ENCODE measurements around the gene GSC2. TPM values are rescaled to one million over a fixed set of nuclear protein-coding genes. Genes with fewer than 3 reads are reported as not detected.

Gene GSC2
- total RNA-seq, 2 experiments from 2014 or later = not detected

Other genes starting within 250 kb of the GSC2 start
- gene DGCR6, start 244.0 kb downstream of the GSC2 start, total RNA-seq = 1 to 10 TPM in 1 of 2 experiments, under 1 TPM in 1; 0.68 to 2.1 TPM
- not detected for gene PRODH, start 214.0 kb downstream of the GSC2 start, total RNA-seq
- 10 to 100 TPM; 20.5 to 22.2 TPM for gene DGCR2, start 27.9 kb downstream of the GSC2 start, total RNA-seq
- not detected for gene TSSK2, start 19.0 kb downstream of the GSC2 start, total RNA-seq
- 10 to 100 TPM; 16.8 to 18.0 TPM for gene ESS2, start 5.6 kb downstream of the GSC2 start, total RNA-seq
- 10 to 100 TPM; 47.9 to 53.8 TPM for gene SLC25A1, start 28.4 kb upstream of the GSC2 start, total RNA-seq
- under 1 TPM; 0.29 to 0.52 TPM for gene CLTCL1, start 141.4 kb upstream of the GSC2 start, total RNA-seq

Measured in activated naive CD8-positive, alpha-beta T cell treated with anti-CD3 and anti-CD28 coated beads for 36 hours (primary cell).